ENCODE measurements around the gene PSAPL1. TPM values are rescaled to one million over a fixed set of nuclear protein-coding genes. Genes with fewer than 3 reads are reported as not detected.

The PSAPL1 gene
- total RNA-seq, 1 donor from 2014 or later = 1.3 TPM

- TF ChIP-seq CTCF (conservative IDR thresholded peaks at IDR 0.05) = no peak
- Mint-ChIP-seq H3K36me3 (no peaks in the 10 kb centered on the region), H3K27ac (no peak overlapping the region), H3K4me1 (ENCODE audit: unreplicated experiment) (peaks cover 12% of the 10 kb centered on the region), H3K27me3 (peaks cover 16% of the 10 kb centered on the region), H3K4me3 (no peak overlapping the region), H3K9me3 (no peaks in the 10 kb centered on the region)
- no peak for DNase-seq (ENCODE audit: extremely low spot score, unreplicated experiment)
Measured at GRCh38 chr4:7402526-7402925, 32.2 kb downstream of the PSAPL1 start.

GRCh38 chr4:7400671-7401298 is 33.9 kb downstream of the PSAPL1 start:
- Mint-ChIP-seq H3K9me3 (no peaks in the 10 kb centered on the region), H3K27me3 (peaks cover 16% of the 10 kb centered on the region), H3K27ac (no peak overlapping the region), H3K36me3 (no peaks in the 10 kb centered on the region), H3K4me3 (no peak overlapping the region), H3K4me1 (ENCODE audit: unreplicated experiment) (peaks cover 20% of the 10 kb centered on the region)
- no peak for DNase-seq (ENCODE audit: extremely low spot score, unreplicated experiment)
- no peak for TF ChIP-seq CTCF (conservative IDR thresholded peaks at IDR 0.05)

GRCh38 chr4:7399440-7400234 is 35.1 kb downstream of the PSAPL1 start:
- Mint-ChIP-seq H3K9me3 (no peaks in the 10 kb centered on the region), H3K27me3 (peaks cover 16% of the 10 kb centered on the region), H3K4me1 (ENCODE audit: unreplicated experiment) (peaks cover 25% of the 10 kb centered on the region), H3K36me3 (no peaks in the 10 kb centered on the region), H3K4me3 (no peak overlapping the region), H3K27ac (no peak overlapping the region)
- TF ChIP-seq CTCF (conservative IDR thresholded peaks at IDR 0.05) = no peak
- DNase-seq (ENCODE audit: extremely low spot score, unreplicated experiment) = peak; percentile 53

- no peak for DNase-seq (ENCODE audit: extremely low spot score, unreplicated experiment)
- Mint-ChIP-seq H3K4me1 (ENCODE audit: unreplicated experiment) (peaks cover 27% of the 10 kb centered on the region), H3K36me3 (no peaks in the 10 kb centered on the region), H3K27me3 (peaks cover 16% of the 10 kb centered on the region), H3K27ac (no peak overlapping the region), H3K4me3 (no peak overlapping the region), H3K9me3 (no peaks in the 10 kb centered on the region)
- TF ChIP-seq CTCF (conservative IDR thresholded peaks at IDR 0.05) = no peak
Measured at GRCh38 chr4:7398788-7399439, 35.8 kb downstream of the PSAPL1 start.

- peaks cover 35% of the 10 kb centered on the region for H3K4me1 Mint-ChIP-seq (ENCODE audit: unreplicated experiment)
- no peak overlapping the region for H3K27ac Mint-ChIP-seq
- H3K36me3 Mint-ChIP-seq = no peaks in the 10 kb centered on the region
- H3K4me3 Mint-ChIP-seq = no peak overlapping the region
- DNase-seq (ENCODE audit: extremely low spot score, unreplicated experiment) = peak; percentile 51
- no peak for TF ChIP-seq CTCF (conservative IDR thresholded peaks at IDR 0.05)
- peaks cover 16% of the 10 kb centered on the region for H3K27me3 Mint-ChIP-seq
- H3K9me3 Mint-ChIP-seq = no peaks in the 10 kb centered on the region
Measured at GRCh38 chr4:7398104-7398423, 36.7 kb downstream of the PSAPL1 start.

All from type B pancreatic cell (in vitro differentiated cells).